Activated CD4-positive, alpha-beta T cell treated with anti-CD3 and anti-CD28 coated beads, Interleukin-2, amount 10 ng/mL, durations not matched to agents 24 days and 14 days (primary cell): ENCODE data around the gene ACSL1. TPM values are rescaled to one million over a fixed set of nuclear protein-coding genes. Genes with fewer than 3 reads are reported as not detected.

Experiments
- DNase-seq: peaks from one replicate; pipeline ENCODE4 v3.0.0; 2022
- H3K27ac Mint-ChIP-seq: one replicate; pipeline ENCODE4 v1.8.0; 2022; ENCODE audit warnings: mild to moderate bottlenecking, mixed read lengths
- H3K27me3 Mint-ChIP-seq: one replicate; pipeline ENCODE4 v1.8.0; 2022; ENCODE audit warnings: mixed read lengths
- H3K36me3 Mint-ChIP-seq: one replicate; pipeline ENCODE4 v1.8.0; 2022; ENCODE audit warnings: low read depth, mild to moderate bottlenecking, mixed read lengths
- H3K4me1 Mint-ChIP-seq: one replicate; pipeline ENCODE4 v1.8.0; 2021; ENCODE audit warnings: mixed read lengths
- H3K4me3 Mint-ChIP-seq: one replicate; pipeline ENCODE4 v1.8.0; 2022; ENCODE audit warnings: mild to moderate bottlenecking, moderate library complexity, mixed read lengths
- H3K9me3 Mint-ChIP-seq: one replicate; pipeline ENCODE4 v1.8.0; 2021; ENCODE audit warnings: mixed read lengths
- intact Hi-C: fragments of 100-400 bp; cut with micrococcal nuclease; formaldehyde crosslinking; loops from one replicate; pipeline ENCODE4 v1.15.1; 2023
- total RNA-seq: library from RNA; stranded (reverse); gene quantifications from 2 replicates; pipeline ENCODE4 v1.2.3, GENCODE V29; 2022

Gene ACSL1
- total RNA-seq, 1 donor from 2014 or later: 41.7 TPM

GRCh38 chr4:184812651-184813181 is 13.1 kb downstream of the ACSL1 start:
- peaks cover 50% of the 10 kb centered on the region for H3K4me1 Mint-ChIP-seq
- H3K27ac Mint-ChIP-seq: no peak overlapping the region
- intact Hi-C loops: no loop called here
- no peak for DNase-seq
- peaks cover 11% of the 10 kb centered on the region for H3K36me3 Mint-ChIP-seq
- H3K4me3 Mint-ChIP-seq: no peak overlapping the region
- H3K9me3 Mint-ChIP-seq: no peaks in the 10 kb centered on the region
- no peaks in the 10 kb centered on the region for H3K27me3 Mint-ChIP-seq

- no peaks in the 10 kb centered on the region for H3K27me3 Mint-ChIP-seq
- no peak overlapping the region for H3K4me3 Mint-ChIP-seq
- intact Hi-C loops: no loop called here
- H3K36me3 Mint-ChIP-seq: peaks cover 11% of the 10 kb centered on the region
- peaks cover 47% of the 10 kb centered on the region for H3K4me1 Mint-ChIP-seq
- no peak overlapping the region for H3K27ac Mint-ChIP-seq
- DNase-seq: no peak
- H3K9me3 Mint-ChIP-seq: no peaks in the 10 kb centered on the region
Measured at GRCh38 chr4:184812199-184812542, 13.6 kb downstream of the ACSL1 start.

DNA sequence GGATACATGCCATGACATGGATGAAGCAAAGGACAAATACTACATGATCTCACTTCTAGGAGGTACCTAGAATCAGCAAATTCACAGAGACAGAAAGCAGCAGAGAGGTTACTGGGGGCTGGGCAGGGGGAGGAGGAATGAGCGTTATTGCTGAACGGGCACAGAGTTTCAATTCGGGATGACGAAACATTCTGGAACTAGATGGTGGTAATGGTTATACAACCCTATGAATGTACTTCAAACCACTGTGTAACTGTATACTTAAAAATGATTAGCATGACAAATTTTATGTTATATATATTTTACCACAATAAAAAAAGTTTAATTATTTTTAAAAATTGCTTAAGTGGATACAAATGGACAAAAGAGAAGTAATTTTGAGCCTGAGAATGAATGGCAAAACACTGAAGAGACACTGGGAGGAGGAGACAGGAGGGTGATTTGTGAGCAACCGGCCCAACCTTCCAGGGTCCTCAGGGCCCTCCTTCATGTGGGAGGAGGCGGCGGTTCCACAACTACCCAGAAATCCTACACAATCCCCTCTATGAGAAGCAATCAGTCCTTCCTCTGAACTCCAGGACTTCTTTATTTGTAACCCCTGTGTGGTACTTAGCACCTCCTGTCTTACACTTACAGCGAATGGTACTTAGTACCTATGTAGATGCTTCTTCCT is 14.1 kb downstream of the ACSL1 start:
- Mint-ChIP-seq H3K4me3 (no peak overlapping the region), H3K9me3 (no peaks in the 10 kb centered on the region), H3K27ac (no peak overlapping the region), H3K27me3 (no peaks in the 10 kb centered on the region), H3K4me1 (peaks cover 42% of the 10 kb centered on the region), H3K36me3 (peaks cover 11% of the 10 kb centered on the region)
- intact Hi-C loops: no loop called here
- DNase-seq: no peak

DNA sequence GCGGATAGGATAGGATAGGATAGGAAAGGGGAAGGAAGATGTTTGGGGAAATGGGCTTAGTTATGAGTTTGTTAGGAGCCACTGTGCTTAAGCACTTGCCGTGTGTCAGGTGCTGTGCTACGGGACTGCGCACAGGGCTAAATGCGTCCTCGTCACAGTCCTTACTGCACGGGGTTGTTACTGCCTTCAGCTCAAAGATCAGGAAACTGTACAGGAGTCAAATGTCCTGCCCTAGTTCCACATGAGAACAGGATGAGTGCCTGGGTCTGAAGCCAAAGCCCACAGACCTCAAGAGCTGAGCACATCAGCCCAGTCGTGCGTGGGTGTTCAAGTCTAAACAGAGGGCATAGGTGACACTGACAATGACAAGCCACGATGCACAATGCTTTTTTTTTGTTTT is 15.0 kb downstream of the ACSL1 start:
- Mint-ChIP-seq H3K9me3 (no peaks in the 10 kb centered on the region), H3K27ac (no peak overlapping the region), H3K27me3 (no peaks in the 10 kb centered on the region), H3K4me1 (peaks cover 40% of the 10 kb centered on the region), H3K36me3 (peaks cover 11% of the 10 kb centered on the region), H3K4me3 (no peak overlapping the region)
- intact Hi-C loops: no loop called here
- no peak for DNase-seq

DNA sequence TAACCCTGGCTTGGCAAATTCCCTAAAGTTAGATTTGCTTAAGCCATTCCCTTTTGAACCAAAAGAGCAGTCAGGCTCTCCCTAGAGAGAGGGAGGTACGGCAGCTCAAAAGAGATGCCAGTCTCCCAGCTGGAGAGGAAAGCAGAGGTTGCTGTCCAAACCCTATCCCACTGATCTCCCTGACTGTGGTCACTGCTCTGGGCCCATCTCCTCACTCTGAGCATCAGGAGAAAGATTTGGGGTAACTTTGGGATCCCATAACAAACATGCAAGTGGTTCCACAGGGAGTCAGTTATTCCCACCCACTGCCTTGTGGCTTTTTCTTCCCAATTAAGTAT is 17.1 kb downstream of the ACSL1 start:
- no peak overlapping the region for H3K4me3 Mint-ChIP-seq

GRCh38 chr4:184807797-184808712 is 17.7 kb downstream of the ACSL1 start:
- Mint-ChIP-seq H3K27me3 (no peaks in the 10 kb centered on the region), H3K4me3 (no peak overlapping the region), H3K9me3 (no peaks in the 10 kb centered on the region), H3K27ac (peak overlapping the region; percentile 55), H3K4me1 (peaks cover 37% of the 10 kb centered on the region), H3K36me3 (peaks cover 6% of the 10 kb centered on the region)
- intact Hi-C loops: no loop called here
- no peak for DNase-seq

More for the DNA sequence above, 17.1 kb downstream of the ACSL1 start:
- Mint-ChIP-seq H3K27ac (no peak overlapping the region), H3K4me1 (peaks cover 40% of the 10 kb centered on the region), H3K9me3 (no peaks in the 10 kb centered on the region), H3K27me3 (no peaks in the 10 kb centered on the region), H3K36me3 (peaks cover 11% of the 10 kb centered on the region)
- intact Hi-C loops: no loop called here
- DNase-seq: no peak

DNA sequence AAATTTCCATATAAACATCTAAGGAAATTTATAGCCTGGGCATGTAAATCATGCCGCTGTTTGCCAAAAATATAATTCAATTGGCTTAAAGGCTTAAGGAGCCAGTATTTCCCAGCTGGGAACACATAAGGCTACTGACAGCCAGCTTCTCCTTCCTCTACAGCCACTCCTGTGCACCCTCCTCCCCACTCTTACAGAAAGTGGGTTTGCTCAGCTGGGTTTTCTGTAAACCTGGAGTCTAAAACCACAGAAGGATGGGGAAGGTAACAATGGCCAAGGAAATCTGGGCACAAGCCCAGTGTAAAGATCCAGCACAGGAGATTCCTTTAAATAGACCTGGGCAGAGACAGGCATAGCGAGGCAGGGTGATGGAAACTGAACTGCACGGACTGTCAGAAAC is 18.5 kb downstream of the ACSL1 start:
- Mint-ChIP-seq H3K27ac (no peak overlapping the region), H3K4me1 (peaks cover 34% of the 10 kb centered on the region), H3K4me3 (no peak overlapping the region), H3K27me3 (no peaks in the 10 kb centered on the region), H3K36me3 (peaks cover 12% of the 10 kb centered on the region), H3K9me3 (no peaks in the 10 kb centered on the region)
- intact Hi-C loops: no loop called here
- DNase-seq: no peak

GRCh38 chr4:184806711-184807110 is 19.1 kb downstream of the ACSL1 start:
- H3K27ac Mint-ChIP-seq: no peak overlapping the region
- H3K36me3 Mint-ChIP-seq: peaks cover 13% of the 10 kb centered on the region
- H3K27me3 Mint-ChIP-seq: no peaks in the 10 kb centered on the region
- intact Hi-C loops: no loop called here
- DNase-seq: no peak
- H3K4me3 Mint-ChIP-seq: no peak overlapping the region
- no peaks in the 10 kb centered on the region for H3K9me3 Mint-ChIP-seq
- H3K4me1 Mint-ChIP-seq: peaks cover 33% of the 10 kb centered on the region

GRCh38 chr4:184806229-184806550 is 19.6 kb downstream of the ACSL1 start:
- intact Hi-C loops: no loop called here
- H3K27me3 Mint-ChIP-seq: no peaks in the 10 kb centered on the region
- H3K36me3 Mint-ChIP-seq: peaks cover 10% of the 10 kb centered on the region
- H3K9me3 Mint-ChIP-seq: no peaks in the 10 kb centered on the region
- no peak for DNase-seq
- peaks cover 29% of the 10 kb centered on the region for H3K4me1 Mint-ChIP-seq
- no peak overlapping the region for H3K27ac Mint-ChIP-seq
- H3K4me3 Mint-ChIP-seq: no peak overlapping the region

GRCh38 chr4:184805462-184806228 is 20.1 kb downstream of the ACSL1 start:
- no peak for DNase-seq
- H3K27ac Mint-ChIP-seq: no peak overlapping the region
- H3K27me3 Mint-ChIP-seq: no peaks in the 10 kb centered on the region
- no peaks in the 10 kb centered on the region for H3K9me3 Mint-ChIP-seq
- peaks cover 10% of the 10 kb centered on the region for H3K36me3 Mint-ChIP-seq
- H3K4me3 Mint-ChIP-seq: no peak overlapping the region
- peaks cover 24% of the 10 kb centered on the region for H3K4me1 Mint-ChIP-seq
- intact Hi-C loops: no loop called here

DNA sequence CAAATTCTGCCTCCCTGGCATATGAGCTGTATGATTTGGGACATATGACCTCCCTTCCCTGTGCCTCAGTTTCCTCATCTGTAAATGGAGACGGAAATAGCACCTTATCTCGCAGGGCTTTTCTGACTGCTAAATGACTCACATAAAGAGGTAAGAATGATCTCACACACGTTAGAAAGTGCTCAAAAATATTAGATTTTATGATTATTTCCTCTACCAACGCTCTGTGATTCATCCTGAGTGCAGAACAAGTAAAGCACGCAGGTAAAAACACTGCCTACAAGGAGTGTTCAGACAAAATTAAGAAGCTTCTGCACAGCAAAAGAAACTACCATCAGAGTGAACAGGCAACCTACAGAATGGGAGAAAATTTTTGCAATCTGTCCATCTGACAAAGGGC is 21.1 kb downstream of the ACSL1 start:
- H3K9me3 Mint-ChIP-seq: no peaks in the 10 kb centered on the region
- H3K27ac Mint-ChIP-seq: no peak overlapping the region
- intact Hi-C loops: no loop called here
- DNase-seq: no peak
- no peak overlapping the region for H3K4me3 Mint-ChIP-seq
- no peaks in the 10 kb centered on the region for H3K27me3 Mint-ChIP-seq
- H3K4me1 Mint-ChIP-seq: peaks cover 21% of the 10 kb centered on the region
- peaks cover 11% of the 10 kb centered on the region for H3K36me3 Mint-ChIP-seq

GRCh38 chr4:184803874-184804273 is 21.9 kb downstream of the ACSL1 start:
- H3K4me3 Mint-ChIP-seq: no peak overlapping the region
- DNase-seq: no peak
- H3K27me3 Mint-ChIP-seq: no peaks in the 10 kb centered on the region
- peaks cover 13% of the 10 kb centered on the region for H3K36me3 Mint-ChIP-seq
- H3K4me1 Mint-ChIP-seq: peaks cover 21% of the 10 kb centered on the region
- H3K9me3 Mint-ChIP-seq: no peaks in the 10 kb centered on the region
- no peak overlapping the region for H3K27ac Mint-ChIP-seq
- intact Hi-C loops: no loop called here

DNA sequence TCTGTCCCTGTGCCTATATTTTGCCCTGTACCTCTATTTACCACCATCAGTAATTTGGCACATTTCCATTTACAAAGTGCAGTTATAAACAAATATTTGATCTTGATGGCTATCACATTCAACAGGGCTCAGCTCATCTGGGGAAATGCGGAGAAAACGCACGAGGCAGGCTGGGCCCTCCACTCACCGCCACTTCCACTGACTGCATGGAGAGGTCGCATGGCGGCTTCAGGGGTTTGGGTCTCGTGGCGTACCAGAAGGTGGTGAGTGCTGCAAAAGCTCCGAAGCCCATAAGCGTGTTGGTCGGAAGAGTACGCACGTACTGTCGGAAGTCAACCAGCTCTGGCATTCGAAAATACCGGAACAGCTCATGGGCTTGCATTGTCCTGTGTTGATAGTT is 22.6 kb downstream of the ACSL1 start:
- H3K9me3 Mint-ChIP-seq: no peaks in the 10 kb centered on the region
- H3K4me3 Mint-ChIP-seq: no peak overlapping the region
- no peaks in the 10 kb centered on the region for H3K27me3 Mint-ChIP-seq
- no peak overlapping the region for H3K27ac Mint-ChIP-seq
- DNase-seq: no peak
- intact Hi-C loops: no loop called here
- H3K36me3 Mint-ChIP-seq: peaks cover 14% of the 10 kb centered on the region
- H3K4me1 Mint-ChIP-seq: peaks cover 19% of the 10 kb centered on the region

GRCh38 chr4:184802697-184803015 is 23.1 kb downstream of the ACSL1 start:
- intact Hi-C loops: no loop called here
- no peaks in the 10 kb centered on the region for H3K27me3 Mint-ChIP-seq
- peaks cover 14% of the 10 kb centered on the region for H3K36me3 Mint-ChIP-seq
- no peak overlapping the region for H3K4me3 Mint-ChIP-seq
- peaks cover 18% of the 10 kb centered on the region for H3K4me1 Mint-ChIP-seq
- no peak overlapping the region for H3K27ac Mint-ChIP-seq
- H3K9me3 Mint-ChIP-seq: no peaks in the 10 kb centered on the region
- DNase-seq: no peak
